H1 (cell line): Measurements from ENCODE around the gene SNCAIP. TPM values are rescaled to one million over a fixed set of nuclear protein-coding genes. Genes with fewer than 3 reads are reported as not detected.

Experiments used
- CTCF ChIA-PET: fragments of 300-600 bp; sonication (Branson Sonifier 250); formaldehyde crosslinking; loops from one replicate; lab custom pipeline; 2021; ENCODE audit not compliant: partially characterized antibody; lab: Charles Lee
- POLR2A ChIA-PET: fragments of 300-600 bp; sonication (Branson Sonifier 250); formaldehyde crosslinking; loops from one replicate; lab custom pipeline; 2021; ENCODE audit warnings: inconsistent platforms; ENCODE audit not compliant: partially characterized antibody; lab: Charles Lee
- DNase-seq, 2 experiments: peaks; one replicate each; pipeline versions ENCODE4 v3.0.0 to v3.0.0-alpha.2; 2010 to 2022; ENCODE audit warnings: low spot score in 2 of 2, low read depth in 1 of 2, mixed read lengths in 1 of 2
- FAIRE-seq: peaks from 2 replicates; lab custom pipeline; 2011; peaks lifted over from hg19 to GRCh38; lab: Jason Lieb, UNC
- H2AFZ ChIP-seq: 2 replicates; pipeline ENCODE4 v1.8.1; 2012; ENCODE audit warnings: low read length, inconsistent platforms
- H2AK5ac ChIP-seq: 2 replicates; pipeline ENCODE4 v1.6.1; 2013; ENCODE audit warnings: low read depth, low read length
- H2BK120ac ChIP-seq: replicated peaks from 2 replicates; pipeline ENCODE3; 2013; ENCODE audit warnings: low read depth, low read length, inconsistent platforms
- H2BK12ac ChIP-seq: 2 replicates; pipeline ENCODE4 v1.6.1; 2013; ENCODE audit warnings: low read depth, low read length
- H2BK15ac ChIP-seq: 2 replicates; pipeline ENCODE4 v1.6.1; 2013; ENCODE audit warnings: low read length
- H2BK20ac ChIP-seq: 2 replicates; pipeline ENCODE4 v1.6.1; 2013; ENCODE audit warnings: low read length
- H2BK5ac ChIP-seq: 2 replicates; pipeline ENCODE4 v1.6.1; 2013; ENCODE audit warnings: low read depth, low read length
- H3K14ac ChIP-seq: 2 replicates; pipeline ENCODE4 v1.6.1; 2013; ENCODE audit warnings: inconsistent platforms; ENCODE audit not compliant: insufficient read length
- H3K18ac ChIP-seq: 2 replicates; pipeline ENCODE4 v1.6.1; 2013; ENCODE audit warnings: low read length; ENCODE audit errors: extremely low read depth
- H3K23ac ChIP-seq: 2 replicates; pipeline ENCODE4 v1.6.1; 2013; ENCODE audit warnings: inconsistent platforms; ENCODE audit not compliant: insufficient read length
- H3K23me2 ChIP-seq: 2 replicates; pipeline ENCODE4 v1.6.1; 2013; ENCODE audit warnings: low read depth, low read length
- H3K27ac ChIP-seq: 2 replicates; pipeline ENCODE4 v1.6.1; 2011; ENCODE audit warnings: low read depth, low read length, inconsistent platforms
- H3K27me3 ChIP-seq, 4 experiments: replicated peaks in 1 of 4; 1 replicate in 1 of 4; 2 replicates in 3 of 4; pipeline versions ENCODE4 v1.6.1 to v1.8.1; 2011 to 2013; ENCODE audit warnings: low read length in 3 of 4, mild to moderate bottlenecking in 3 of 4, inconsistent platforms in 2 of 4, mixed read lengths in 2 of 4, moderate library complexity in 1 of 4; ENCODE audit not compliant: control insufficient read depth in 3 of 4, insufficient read depth in 3 of 4; ENCODE audit errors: extremely low read depth in 1 of 4
- H3K36me3 ChIP-seq, 4 experiments: 2 replicates each; pipeline versions ENCODE4 v1.6.1 to v1.8.1; 2011 to 2013; ENCODE audit warnings: mild to moderate bottlenecking in 4 of 4, low read length in 3 of 4, moderate library complexity in 2 of 4, control low read depth in 1 of 4, inconsistent platforms in 1 of 4; ENCODE audit not compliant: insufficient read depth in 4 of 4, control insufficient read depth in 2 of 4
- H3K4ac ChIP-seq: replicated peaks from 2 replicates; pipeline ENCODE3; 2013; ENCODE audit warnings: low read length, low read depth, mixed read lengths, inconsistent platforms; ENCODE audit not compliant: insufficient read length
- H3K4me1 ChIP-seq, 4 experiments: replicated peaks in 1 of 4; 1 replicate in 1 of 4; 2 replicates in 3 of 4; pipeline versions ENCODE4 v1.6.1 to v1.8.1; 2011 to 2013; ENCODE audit warnings: low read length in 3 of 4, inconsistent platforms in 2 of 4, mixed read lengths in 1 of 4; ENCODE audit not compliant: insufficient read depth in 4 of 4, control insufficient read depth in 3 of 4
- H3K4me2 ChIP-seq, 2 experiments: 2 replicates each; pipeline versions ENCODE4 v1.6.1 to v1.8.1; 2011 to 2013; ENCODE audit warnings: low read depth in 2 of 2, low read length in 2 of 2, control low read depth in 1 of 2, inconsistent platforms in 1 of 2, mild to moderate bottlenecking in 1 of 2; ENCODE audit not compliant: insufficient read depth in 1 of 2
- H3K4me3 ChIP-seq, 4 experiments: fragments of 200-600, 300-600 bp in 1 of 4; sonication (generic), shearing (Covaris generic), sonication (Bioruptor Twin) in 1 of 4; 2 replicates each; pipeline versions ENCODE4 v1.5.1 to v1.8.1; 2011 to 2016; ENCODE audit warnings: low read length in 4 of 4, low read depth in 3 of 4, control low read depth in 2 of 4, inconsistent platforms in 2 of 4, mild to moderate bottlenecking in 2 of 4, mixed read lengths in 1 of 4, moderate library complexity in 1 of 4; ENCODE audit not compliant: insufficient read depth in 2 of 4; ENCODE audit errors: extremely low read depth in 1 of 4
- H3K56ac ChIP-seq: replicated peaks from 2 replicates; pipeline ENCODE3; 2013; ENCODE audit warnings: low read depth, mild to moderate bottlenecking, mixed read lengths, low read length, inconsistent platforms; ENCODE audit not compliant: insufficient read length
- H3K79me1 ChIP-seq: 2 replicates; pipeline ENCODE4 v1.6.1; 2013; ENCODE audit warnings: low read depth, low read length, control low read depth
- H3K79me2 ChIP-seq, 2 experiments: 2 replicates each; pipeline versions ENCODE4 v1.6.1 to v1.8.1; 2012 to 2013; ENCODE audit warnings: low read length in 2 of 2, mild to moderate bottlenecking in 2 of 2, inconsistent platforms in 1 of 2; ENCODE audit not compliant: insufficient read depth in 2 of 2, control insufficient read depth in 1 of 2
- H3K9ac ChIP-seq, 4 experiments: replicated peaks in 1 of 4; 1 replicate in 1 of 4; 2 replicates in 3 of 4; pipeline versions ENCODE4 v1.6.1 to v1.8.1; 2011 to 2013; ENCODE audit warnings: low read depth in 3 of 4, low read length in 3 of 4, control low read depth in 2 of 4, mild to moderate bottlenecking in 2 of 4, moderate library complexity in 2 of 4, inconsistent platforms in 1 of 4; ENCODE audit errors: extremely low read depth in 1 of 4
- H3K9me3 ChIP-seq, 2 experiments: 2 replicates each; pipeline versions ENCODE4 v1.6.1 to v1.8.1; 2012 to 2013; ENCODE audit warnings: mild to moderate bottlenecking in 2 of 2, moderate library complexity in 2 of 2, control low read depth in 1 of 2, inconsistent platforms in 1 of 2, low read depth in 1 of 2, low read length in 1 of 2, mixed read lengths in 1 of 2; ENCODE audit not compliant: insufficient read depth in 2 of 2
- H4K20me1 ChIP-seq, 2 experiments: replicated peaks in 1 of 2; 2 replicates each; pipeline versions ENCODE3 to v1.8.1; 2011 to 2013; ENCODE audit warnings: inconsistent platforms in 2 of 2, low read length in 2 of 2, mild to moderate bottlenecking in 1 of 2; ENCODE audit not compliant: insufficient read depth in 2 of 2, control insufficient read depth in 1 of 2
- H4K5ac ChIP-seq: 2 replicates; pipeline ENCODE4 v1.6.1; 2013; ENCODE audit warnings: low read length, low read depth, mixed read lengths, inconsistent platforms; ENCODE audit not compliant: insufficient read length
- H4K8ac ChIP-seq: 2 replicates; pipeline ENCODE4 v1.8.0; 2013; ENCODE audit warnings: mild to moderate bottlenecking, moderate library complexity, low read length, inconsistent platforms; ENCODE audit not compliant: insufficient read depth; ENCODE audit errors: extremely low read depth
- H4K91ac ChIP-seq: replicated peaks from 2 replicates; pipeline ENCODE3; 2013; ENCODE audit warnings: low read length, mixed read lengths, inconsistent platforms; ENCODE audit not compliant: insufficient read length
- BACH1 ChIP-seq: IDR thresholded peaks from 2 replicates; pipeline ENCODE4 v1.6.1; 2012; ENCODE audit warnings: low read length, improper control_type of control experiment
- CHD2 ChIP-seq: IDR thresholded peaks from 2 replicates; pipeline ENCODE4 v1.6.1; 2012; ENCODE audit warnings: low read length, improper control_type of control experiment
- EZH2 ChIP-seq: fragments of 200-600 bp; sonication (generic); IDR thresholded peaks from 2 replicates; pipeline ENCODE4 v1.7.1; 2012; ENCODE audit warnings: low read depth, mild to moderate bottlenecking, moderate library complexity, low read length, inconsistent platforms; ENCODE audit not compliant: severe bottlenecking
- KDM4A ChIP-seq: IDR thresholded peaks from one replicate; pipeline ENCODE4 v1.7.1; 2012; ENCODE audit warnings: low read depth, mild to moderate bottlenecking, moderate library complexity, low read length, inconsistent platforms; ENCODE audit not compliant: severe bottlenecking
- RBBP5 ChIP-seq: IDR thresholded peaks from 2 replicates; pipeline ENCODE4 v1.7.1; 2012; ENCODE audit warnings: low read depth, mild to moderate bottlenecking, inconsistent platforms, low read length, moderate library complexity, borderline replicate concordance
- SIRT6 ChIP-seq: IDR thresholded peaks from one replicate; pipeline ENCODE4 v1.7.1; 2012; ENCODE audit warnings: low read length, inconsistent platforms
- SP4 ChIP-seq: IDR thresholded peaks from 2 replicates; pipeline ENCODE4 v1.6.1; 2012; ENCODE audit warnings: low read length, inconsistent platforms
- SRF ChIP-seq: IDR thresholded peaks from 2 replicates; pipeline ENCODE4 v1.6.1; 2011; ENCODE audit warnings: mild to moderate bottlenecking, low read depth, low read length, moderate library complexity
- SUZ12 ChIP-seq: fragments of 200-600 bp; sonication (generic); IDR thresholded peaks from 2 replicates; pipeline ENCODE4 v1.6.1; 2012; ENCODE audit warnings: mild to moderate bottlenecking, inconsistent platforms, low read length, moderate library complexity, mixed read lengths
- TCF12 ChIP-seq: IDR thresholded peaks from 2 replicates; pipeline ENCODE4 v1.6.1; 2011; ENCODE audit warnings: low read depth, mild to moderate bottlenecking, low read length
- WGBS, 2 experiments: shearing (Covaris generic) in 1 of 2; methylation state at CpG; one replicate each; pipeline versions ENCODE4 v1.1.6 to v1.1.7; 2013 to 2015; ENCODE audit warnings: low lambda C conversion rate in 2 of 2, mixed read lengths in 2 of 2, inconsistent platforms in 1 of 2, low coverage in 1 of 2, missing lambda C conversion rate in 1 of 2; ENCODE audit not compliant: insufficient replicate concordance in 2 of 2, insufficient coverage in 1 of 2, insufficient read length in 1 of 2; ENCODE audit errors: extremely low coverage in 1 of 2, missing lambda C conversion rate in 1 of 2; 5-methylcytosine and 5-hydroxymethylcytosine counted together
- polyA plus RNA-seq, 7 experiments: library from polyadenylated mRNA; depleted of rRNA in 3 of 7; stranded (reverse) in 5 of 7; unstranded in 2 of 7; fragments of >200 nt in 5 of 7; fragments of 200-250 nt in 2 of 7; gene quantifications; 1 replicate in 5 of 7; 2 replicates in 1 of 7; 4 replicates in 1 of 7; pipeline versions ENCODE4 v1.2.1 to v1.2.3, GENCODE V29; 2011 to 2013; ENCODE audit warnings: missing spikeins in 2 of 7, mixed read lengths in 2 of 7
- total RNA-seq: library from RNA; stranded (reverse); fragmentation: NEBNext Ultra II Directional; extraction: Animal tissue kit (Norgen Biotek cat#: 25700); gene quantifications from 2 replicates; pipeline ENCODE4 v1.2.1, GENCODE V29; 2021
- TF ChIP-seq, protein P1 (sequence below): IDR thresholded peaks from 2 replicates; pipeline ENCODE4 v1.6.1; 2011; ENCODE audit warnings: low read length, improper control_type of control experiment

Gene SNCAIP
- total and polyA plus RNA-seq, 2 of the 8 experiments (the other 6 are each of a cell fraction or from before 2014, with no cell fraction given): 3.9 to 9.0 TPM

DNA sequence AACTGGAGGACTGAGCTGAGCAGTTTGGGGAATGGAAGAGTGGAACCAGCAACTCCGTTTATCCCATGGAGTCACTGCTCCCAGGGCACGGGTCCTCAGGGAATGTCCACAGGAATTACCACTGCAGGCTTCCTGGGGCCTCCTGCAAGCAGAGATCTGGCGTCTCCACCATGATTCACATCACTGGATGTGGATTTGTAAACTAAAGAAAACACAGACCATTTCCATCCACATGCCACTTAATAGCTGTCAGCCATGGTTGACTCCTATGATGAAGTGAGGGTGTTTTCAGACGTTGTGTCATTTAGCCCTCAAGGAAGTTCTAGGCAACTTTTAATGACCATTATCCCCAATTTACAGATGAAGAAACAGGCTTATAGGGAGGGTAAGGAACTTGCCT is 30.2 kb downstream of the SNCAIP start:
- 95% methylated on average over 4 of the region's 4 CpGs; no CpG with 5 or more reads in 1 of the 2 experiments for WGBS, 2 experiments
- no peak overlapping the region for H2AK5ac ChIP-seq
- H3K23me2 ChIP-seq: no peaks in the 10 kb centered on the region
- TF ChIP-seq BACH1 (no peak), CHD2 (no peak), EZH2 (no peak), SIRT6 (no peak), SRF (no peak), SP4 (no peak), RBBP5 (no peak), TCF12 (no peak), SUZ12 (no peak), KDM4A (no peak)
- TF ChIP-seq, protein P1, sequence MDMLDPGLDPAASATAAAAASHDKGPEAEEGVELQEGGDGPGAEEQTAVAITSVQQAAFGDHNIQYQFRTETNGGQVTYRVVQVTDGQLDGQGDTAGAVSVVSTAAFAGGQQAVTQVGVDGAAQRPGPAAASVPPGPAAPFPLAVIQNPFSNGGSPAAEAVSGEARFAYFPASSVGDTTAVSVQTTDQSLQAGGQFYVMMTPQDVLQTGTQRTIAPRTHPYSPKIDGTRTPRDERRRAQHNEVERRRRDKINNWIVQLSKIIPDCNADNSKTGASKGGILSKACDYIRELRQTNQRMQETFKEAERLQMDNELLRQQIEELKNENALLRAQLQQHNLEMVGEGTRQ: no peak

More for the DNA sequence above, 30.2 kb downstream of the SNCAIP start:
- Histone ChIP-seq H2BK12ac (no peak overlapping the region), H3K4ac (no peak overlapping the region), H4K91ac (no peak overlapping the region), H4K5ac (no peak overlapping the region), H3K18ac (no peak overlapping the region), H3K79me2 (no peaks in the 10 kb centered on the region), H3K4me2 (no peak overlapping the region), H3K79me1 (no peaks in the 10 kb centered on the region), H2BK15ac (no peak overlapping the region), H3K14ac (no peak overlapping the region), H3K36me3 (no peaks in the 10 kb centered on the region), H3K9ac (no peak overlapping the region), H2AFZ (no peak overlapping the region), H3K4me1 (no peaks in the 10 kb centered on the region), H2BK5ac (no peak overlapping the region), H3K27ac (no peak overlapping the region), H3K27me3 (no peaks in the 10 kb centered on the region), H3K56ac (no peak overlapping the region), H3K9me3 (no peaks in the 10 kb centered on the region), H2BK20ac (no peak overlapping the region), H3K23ac (no peak overlapping the region), H4K20me1 (no peaks in the 10 kb centered on the region), H3K4me3 (no peak overlapping the region), H4K8ac (no peak overlapping the region), H2BK120ac (no peak overlapping the region)
- DNase-seq: no peak
- ChIA-PET CTCF (interaction anchor here (0.8 to 2.0 kb wide), 3 partner anchors 19 to 145 kb away, joined by 3 to 7 read pairs (median 3); no protein-coding TSS in a partner anchor), POLR2A (interaction anchor here (1.3 kb wide), 1 partner anchor 63 kb away, joined by 3 read pairs; no protein-coding TSS in a partner anchor)
- no peak for FAIRE-seq
